Lower leg skin (tissue), 3 donors: ENCODE results near the gene MTSS2.

Source experiments
- POLR2A ChIP-seq, 2 donors: fragments of 450-650 bp; IDR thresholded peaks; one replicate each; pipeline ENCODE4 v1.6.1; 2016 to 2017; ENCODE audit warnings: antibody characterized with exemption in 2 of 2, mild to moderate bottlenecking in 1 of 2, moderate library complexity in 1 of 2
- TF ChIP-seq, protein P1 (sequence below), 3 donors: fragments of 450-650 bp; IDR thresholded peaks; one replicate each; pipeline ENCODE4 v1.5.1; 2016; ENCODE audit warnings: antibody characterized with exemption in 3 of 3, mild to moderate bottlenecking in 3 of 3, moderate library complexity in 2 of 3

DNA sequence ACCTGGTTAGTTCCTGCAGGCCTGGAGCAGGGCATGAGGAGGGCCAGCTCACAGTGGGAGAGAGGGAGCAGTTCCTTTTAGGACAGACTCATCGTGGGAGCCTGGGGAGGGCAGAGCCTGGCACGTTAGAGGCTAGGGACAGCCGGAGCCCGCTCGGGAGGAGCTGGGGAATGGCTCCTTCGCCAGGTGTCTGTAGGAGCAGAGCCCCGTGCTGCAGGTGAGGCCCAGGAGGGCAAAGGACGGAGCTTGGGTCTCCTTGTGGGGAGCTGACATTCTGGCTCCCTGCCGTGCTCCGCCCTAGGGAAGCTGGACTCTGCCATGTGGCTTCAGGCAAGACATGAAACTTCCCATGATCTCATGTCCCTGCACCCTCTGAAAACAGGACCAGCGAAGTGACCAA is 18.7 kb upstream of the MTSS2 start:
- TF ChIP-seq, protein P1, sequence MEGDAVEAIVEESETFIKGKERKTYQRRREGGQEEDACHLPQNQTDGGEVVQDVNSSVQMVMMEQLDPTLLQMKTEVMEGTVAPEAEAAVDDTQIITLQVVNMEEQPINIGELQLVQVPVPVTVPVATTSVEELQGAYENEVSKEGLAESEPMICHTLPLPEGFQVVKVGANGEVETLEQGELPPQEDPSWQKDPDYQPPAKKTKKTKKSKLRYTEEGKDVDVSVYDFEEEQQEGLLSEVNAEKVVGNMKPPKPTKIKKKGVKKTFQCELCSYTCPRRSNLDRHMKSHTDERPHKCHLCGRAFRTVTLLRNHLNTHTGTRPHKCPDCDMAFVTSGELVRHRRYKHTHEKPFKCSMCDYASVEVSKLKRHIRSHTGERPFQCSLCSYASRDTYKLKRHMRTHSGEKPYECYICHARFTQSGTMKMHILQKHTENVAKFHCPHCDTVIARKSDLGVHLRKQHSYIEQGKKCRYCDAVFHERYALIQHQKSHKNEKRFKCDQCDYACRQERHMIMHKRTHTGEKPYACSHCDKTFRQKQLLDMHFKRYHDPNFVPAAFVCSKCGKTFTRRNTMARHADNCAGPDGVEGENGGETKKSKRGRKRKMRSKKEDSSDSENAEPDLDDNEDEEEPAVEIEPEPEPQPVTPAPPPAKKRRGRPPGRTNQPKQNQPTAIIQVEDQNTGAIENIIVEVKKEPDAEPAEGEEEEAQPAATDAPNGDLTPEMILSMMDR (IDR thresholded peaks at IDR 0.05): no peak
- TF ChIP-seq POLR2A (IDR thresholded peaks at IDR 0.05): no peak
